SH-SY5Y (cell line): Measurements from ENCODE around the gene HECW1.

Source experiments
- GATA2 ChIP-seq: IDR thresholded peaks from 2 replicates; pipeline ENCODE4 v1.6.1; 2011; ENCODE audit warnings: mild to moderate bottlenecking, low read depth, low read length
- GATA3 ChIP-seq: IDR thresholded peaks from 2 replicates; pipeline ENCODE4 v1.6.1; 2011; ENCODE audit warnings: low read depth, mild to moderate bottlenecking, low read length, moderate library complexity

The HECW1 gene

GRCh38 chr7:43278088-43278644 is 165.7 kb downstream of the HECW1 start:
- TF ChIP-seq GATA2 (no peak), GATA3 (no peak)

GRCh38 chr7:43281268-43281667 is 168.8 kb downstream of the HECW1 start:
- no peak for TF ChIP-seq GATA3
- no peak for TF ChIP-seq GATA2

- TF ChIP-seq GATA3: no peak
- no peak for TF ChIP-seq GATA2
Observed at GRCh38 chr7:43283706-43284105, 171.3 kb downstream of the HECW1 start.

- no peak for TF ChIP-seq GATA3
- no peak for TF ChIP-seq GATA2
Observed at GRCh38 chr7:43289826-43290225, 177.4 kb downstream of the HECW1 start.

- no peak for TF ChIP-seq GATA2
- TF ChIP-seq GATA3: no peak
Observed at GRCh38 chr7:43290978-43291377, 178.5 kb downstream of the HECW1 start.

GRCh38 chr7:43291789-43292188 is 179.3 kb downstream of the HECW1 start:
- TF ChIP-seq GATA3 (no peak), GATA2 (no peak)

GRCh38 chr7:43292384-43292783 is 179.9 kb downstream of the HECW1 start:
- no peak for TF ChIP-seq GATA3
- no peak for TF ChIP-seq GATA2

- no peak for TF ChIP-seq GATA3
- no peak for TF ChIP-seq GATA2
Observed at GRCh38 chr7:43294080-43294630, 181.7 kb downstream of the HECW1 start.

GRCh38 chr7:43295429-43295828 is 183.0 kb downstream of the HECW1 start:
- TF ChIP-seq GATA2 (no peak), GATA3 (no peak)

- TF ChIP-seq GATA3 (no peak), GATA2 (no peak)
Observed at GRCh38 chr7:43296306-43296705, 183.9 kb downstream of the HECW1 start.

GRCh38 chr7:43298617-43299016 is 186.2 kb downstream of the HECW1 start:
- TF ChIP-seq GATA3 (no peak), GATA2 (no peak)

GRCh38 chr7:43300121-43300520 is 187.7 kb downstream of the HECW1 start:
- TF ChIP-seq GATA2 (no peak), GATA3 (no peak)

GRCh38 chr7:43302211-43302711 is 189.8 kb downstream of the HECW1 start:
- TF ChIP-seq GATA3 (no peak), GATA2 (no peak)

- no peak for TF ChIP-seq GATA2
- TF ChIP-seq GATA3: no peak
Observed at GRCh38 chr7:43302773-43303460, 190.5 kb downstream of the HECW1 start.

GRCh38 chr7:43303740-43304241 is 191.3 kb downstream of the HECW1 start:
- TF ChIP-seq GATA2 (no peak), GATA3 (no peak)
